HepG2 (cell line): Measurements from ENCODE around the gene EFNA3. TPM values are rescaled to one million over a fixed set of nuclear protein-coding genes. Genes with fewer than 3 reads are reported as not detected.

Experiments used
- DMTF1 ChIP-seq: sonication (generic); formaldehyde crosslinking; IDR thresholded peaks from 2 replicates; pipeline ENCODE4 v1.4.0; 2020; ENCODE audit warnings: mild to moderate bottlenecking, missing genetic modification reagents
- HOXD1 ChIP-seq: sonication (generic); formaldehyde crosslinking; IDR thresholded peaks from 2 replicates; pipeline ENCODE4 v1.5.0; 2020; ENCODE audit warnings: missing genetic modification reagents
- IRF2 ChIP-seq: IDR thresholded peaks from 2 replicates; pipeline ENCODE4 v1.6.1; 2018; ENCODE audit warnings: missing genetic modification reagents, missing compliant biosample characterization
- KDM5A ChIP-seq: fragments of 200-600 bp; sonication (generic); IDR thresholded peaks from 2 replicates; pipeline ENCODE4 v1.7.0; 2018; ENCODE audit warnings: antibody characterized with exemption, mild to moderate bottlenecking, low read length, borderline replicate concordance
- LCORL ChIP-seq, 2 experiments: fragments of 450-650 bp in 1 of 2; sonication (generic) in 1 of 2; formaldehyde crosslinking in 1 of 2; IDR thresholded peaks; 2 replicates each; pipeline versions ENCODE4 v1.5.0 to v1.6.1; 2017 to 2020; ENCODE audit warnings: antibody characterized with exemption in 1 of 2, missing genetic modification reagents in 1 of 2
- NFYB ChIP-seq: sonication (generic); formaldehyde crosslinking; IDR thresholded peaks from 2 replicates; pipeline ENCODE4 v1.4.0; 2020; ENCODE audit warnings: missing genetic modification reagents
- PAXIP1 ChIP-seq: sonication (generic); formaldehyde crosslinking; conservative IDR thresholded peaks from 2 replicates; pipeline ENCODE4 v1.4.0; 2020; ENCODE audit warnings: mild to moderate bottlenecking, missing genetic modification reagents, moderate library complexity
- RBM39 ChIP-seq: fragments of 200-400 bp; formaldehyde crosslinking; IDR thresholded peaks from one replicate; pipeline ENCODE4 v1.6.1; 2018; ENCODE audit warnings: antibody characterized with exemption, mild to moderate bottlenecking, low read depth, low read length; ENCODE audit not compliant: poor library complexity, severe bottlenecking
- RFX5 ChIP-seq: IDR thresholded peaks from 2 replicates; pipeline ENCODE4 v1.6.1; 2011; ENCODE audit warnings: low read depth, low read length, improper control_type of control experiment
- ZNF138 ChIP-seq: sonication (generic); formaldehyde crosslinking; IDR thresholded peaks from 2 replicates; pipeline ENCODE4 v1.5.0; 2020; ENCODE audit warnings: mild to moderate bottlenecking, low read depth, missing genetic modification reagents
- ZNF205 ChIP-seq: IDR thresholded peaks from 2 replicates; pipeline ENCODE4 v1.6.1; 2018; ENCODE audit warnings: missing biosample characterization, missing genetic modification reagents
- ZNF235 ChIP-seq: sonication (generic); formaldehyde crosslinking; IDR thresholded peaks from 2 replicates; pipeline ENCODE4 v1.8.1; 2023; ENCODE audit warnings: mild to moderate bottlenecking, missing genetic modification reagents, borderline replicate concordance
- ZNF646 ChIP-seq: sonication (generic); formaldehyde crosslinking; IDR thresholded peaks from 2 replicates; pipeline ENCODE4 v1.9.0; 2021; ENCODE audit warnings: mild to moderate bottlenecking, missing genetic modification reagents
- polyA plus RNA-seq, 8 experiments: library from polyadenylated mRNA; depleted of rRNA in 3 of 8; stranded (reverse) in 7 of 8; unstranded in 1 of 8; fragments of >200 nt; fragmentation: Illumina TruSeq in 4 of 8; extraction: Trizol in 4 of 8; gene quantifications; 2 replicates each; pipeline versions ENCODE4 v1.2.1 to v1.2.3, GENCODE V29; 2011 to 2016; ENCODE audit warnings: low read depth in 4 of 8, missing spikeins in 1 of 8, mixed read lengths in 1 of 8; ENCODE audit not compliant: insufficient read depth in 1 of 8
- total RNA-seq, 5 experiments: library from RNA; depleted of rRNA; stranded (reverse); fragments of >200 nt; fragmentation: Illumina TruSeq; extraction: Trizol; gene quantifications; 2 replicates each; pipeline ENCODE4 v1.2.3, GENCODE V29; 2016; ENCODE audit warnings: low read depth in 1 of 5
- TF ChIP-seq, protein P1 (sequence below), 2 experiments: fragments of 450-650 bp in 1 of 2; sonication (generic) in 1 of 2; formaldehyde crosslinking; IDR thresholded peaks; 2 replicates each; pipeline versions ENCODE4 v1.5.0 to v1.8.0; 2020 to 2022; ENCODE audit warnings: mild to moderate bottlenecking in 1 of 2, missing genetic modification reagents in 1 of 2

Gene EFNA3
- total and polyA plus RNA-seq, 2 of the 13 experiments (the other 11 are each of a cell fraction or from before 2014, with no cell fraction given): 1.0 to 5.7 TPM

DNA sequence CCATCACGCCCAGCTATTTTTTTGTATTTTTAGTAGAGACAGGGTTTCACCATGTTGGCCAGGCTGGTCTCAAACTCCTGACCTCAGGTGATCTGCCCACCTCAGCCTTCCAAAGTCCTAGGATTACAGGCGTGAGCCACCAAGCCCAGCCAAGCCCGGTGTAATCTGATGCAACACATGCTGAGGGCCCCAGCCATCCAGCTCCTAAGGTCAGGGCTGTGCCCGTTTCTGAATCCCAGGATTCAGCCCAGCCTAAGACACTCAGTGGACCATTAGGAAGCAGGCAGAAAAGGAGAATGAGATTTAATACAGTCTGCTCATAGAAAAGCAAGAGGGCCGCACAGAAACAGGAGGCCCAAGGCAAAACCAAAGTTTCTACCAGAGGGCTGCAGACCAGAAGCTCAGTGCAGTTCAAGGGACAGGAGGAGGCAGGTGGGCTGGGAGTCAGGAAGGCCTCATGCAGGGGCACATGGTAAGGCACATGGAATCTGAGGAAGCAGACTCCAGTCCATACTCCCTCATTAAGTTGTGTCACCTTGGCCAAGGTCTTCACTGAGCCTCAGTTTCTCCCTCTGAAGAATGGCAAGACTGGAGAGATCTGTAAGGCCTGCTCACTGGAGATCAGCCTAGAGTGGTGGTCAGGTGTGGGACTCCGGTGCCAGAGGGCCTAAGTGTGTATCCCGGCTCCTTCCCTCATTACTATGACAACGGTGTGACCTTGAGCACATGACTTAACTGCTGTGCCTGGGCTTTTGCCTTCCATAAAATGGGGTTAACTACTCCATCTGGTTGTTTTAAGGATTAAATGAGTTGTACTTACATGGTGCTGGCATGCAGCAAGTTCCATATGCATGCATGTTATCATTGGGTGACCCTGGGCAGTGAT is 29.9 kb upstream of the EFNA3 start (continued):
- TF ChIP-seq ZNF646 (CRISPR knock-in tag): no peak
- TF ChIP-seq LCORL (IDR thresholded peaks at IDR 0.05): no peak
- peak; percentile 29; the same call in 1 of the 2 replicates for TF ChIP-seq LCORL (CRISPR knock-in tag; IDR thresholded peaks at IDR 0.05)
- TF ChIP-seq, protein P1, sequence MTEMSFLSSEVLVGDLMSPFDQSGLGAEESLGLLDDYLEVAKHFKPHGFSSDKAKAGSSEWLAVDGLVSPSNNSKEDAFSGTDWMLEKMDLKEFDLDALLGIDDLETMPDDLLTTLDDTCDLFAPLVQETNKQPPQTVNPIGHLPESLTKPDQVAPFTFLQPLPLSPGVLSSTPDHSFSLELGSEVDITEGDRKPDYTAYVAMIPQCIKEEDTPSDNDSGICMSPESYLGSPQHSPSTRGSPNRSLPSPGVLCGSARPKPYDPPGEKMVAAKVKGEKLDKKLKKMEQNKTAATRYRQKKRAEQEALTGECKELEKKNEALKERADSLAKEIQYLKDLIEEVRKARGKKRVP (CRISPR knock-in tag; IDR thresholded peaks at IDR 0.05): peak; percentile 62 to 97; a peak in 3 of 4 replicates
- TF ChIP-seq ZNF205 (CRISPR knock-in tag): no peak
- TF ChIP-seq DMTF1 (CRISPR knock-in tag): no peak
- TF ChIP-seq RFX5: no peak
- TF ChIP-seq KDM5A: no peak
- peak; percentile 29; the same call in 1 of the 2 replicates for TF ChIP-seq PAXIP1 (CRISPR knock-in tag)
- no peak for TF ChIP-seq IRF2 (CRISPR knock-in tag)
- TF ChIP-seq HOXD1 (CRISPR knock-in tag): no peak
- peak; percentile 16 for TF ChIP-seq RBM39
- TF ChIP-seq ZNF235: no peak
- TF ChIP-seq NFYB (CRISPR knock-in tag): no peak
- no peak for TF ChIP-seq ZNF138
